Measurements from ENCODE around the gene GAGE13.
"Not testable (repeated sequence)": the region's sequence is repeated elsewhere in the genome, so short reads cannot be mapped to it uniquely, and the experiment has no call there.

GRCh38 chrX:49331282-49331681 lies at the start of gene GAGE13:
- not testable (repeated sequence) for TF ChIP-seq CTCF (conservative IDR thresholded peaks at IDR 0.05; ENCODE audit: low read depth, low read length); EZH2phosphoT487 (IDR thresholded peaks at IDR 0.05; ENCODE audit: borderline replicate concordance, low read length)
